SU-DHL-6 (cell line): ENCODE results near the gene NFIC.

Experiments used
- EZH2phosphoT487 ChIP-seq: fragments of 200-600 bp; sonication (generic), shearing (Covaris generic); conservative IDR thresholded peaks from 2 replicates; pipeline ENCODE4 v1.6.1; 2018; ENCODE audit warnings: mild to moderate bottlenecking, antibody characterized with exemption, low read length, moderate library complexity, mixed read lengths
- TF ChIP-seq, protein P1 (sequence below): fragments of 200-600 bp; sonication (generic); IDR thresholded peaks from one replicate; pipeline ENCODE4 v1.5.1; 2017; ENCODE audit warnings: antibody characterized with exemption, mild to moderate bottlenecking, low read length, moderate library complexity; ENCODE audit not compliant: insufficient read depth, poor library complexity, severe bottlenecking

- TF ChIP-seq, protein P1, sequence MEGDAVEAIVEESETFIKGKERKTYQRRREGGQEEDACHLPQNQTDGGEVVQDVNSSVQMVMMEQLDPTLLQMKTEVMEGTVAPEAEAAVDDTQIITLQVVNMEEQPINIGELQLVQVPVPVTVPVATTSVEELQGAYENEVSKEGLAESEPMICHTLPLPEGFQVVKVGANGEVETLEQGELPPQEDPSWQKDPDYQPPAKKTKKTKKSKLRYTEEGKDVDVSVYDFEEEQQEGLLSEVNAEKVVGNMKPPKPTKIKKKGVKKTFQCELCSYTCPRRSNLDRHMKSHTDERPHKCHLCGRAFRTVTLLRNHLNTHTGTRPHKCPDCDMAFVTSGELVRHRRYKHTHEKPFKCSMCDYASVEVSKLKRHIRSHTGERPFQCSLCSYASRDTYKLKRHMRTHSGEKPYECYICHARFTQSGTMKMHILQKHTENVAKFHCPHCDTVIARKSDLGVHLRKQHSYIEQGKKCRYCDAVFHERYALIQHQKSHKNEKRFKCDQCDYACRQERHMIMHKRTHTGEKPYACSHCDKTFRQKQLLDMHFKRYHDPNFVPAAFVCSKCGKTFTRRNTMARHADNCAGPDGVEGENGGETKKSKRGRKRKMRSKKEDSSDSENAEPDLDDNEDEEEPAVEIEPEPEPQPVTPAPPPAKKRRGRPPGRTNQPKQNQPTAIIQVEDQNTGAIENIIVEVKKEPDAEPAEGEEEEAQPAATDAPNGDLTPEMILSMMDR: no peak
- no peak for TF ChIP-seq EZH2phosphoT487
These were observed 85.1 kb downstream of the NFIC start for GRCh38 chr19:3451451-3451866.
